Lower leg skin (tissue), 3 donors: ENCODE measurements around the gene CTNNAL1.

Experiments
- POLR2A ChIP-seq, 2 donors: fragments of 450-650 bp; IDR thresholded peaks; one replicate each; pipeline ENCODE4 v1.6.1; 2016 to 2017; ENCODE audit warnings: antibody characterized with exemption in 2 of 2, mild to moderate bottlenecking in 1 of 2, moderate library complexity in 1 of 2
- TF ChIP-seq, protein P1 (sequence below), 3 donors: fragments of 450-650 bp; IDR thresholded peaks; one replicate each; pipeline ENCODE4 v1.5.1; 2016; ENCODE audit warnings: antibody characterized with exemption in 3 of 3, mild to moderate bottlenecking in 3 of 3, moderate library complexity in 2 of 3

DNA sequence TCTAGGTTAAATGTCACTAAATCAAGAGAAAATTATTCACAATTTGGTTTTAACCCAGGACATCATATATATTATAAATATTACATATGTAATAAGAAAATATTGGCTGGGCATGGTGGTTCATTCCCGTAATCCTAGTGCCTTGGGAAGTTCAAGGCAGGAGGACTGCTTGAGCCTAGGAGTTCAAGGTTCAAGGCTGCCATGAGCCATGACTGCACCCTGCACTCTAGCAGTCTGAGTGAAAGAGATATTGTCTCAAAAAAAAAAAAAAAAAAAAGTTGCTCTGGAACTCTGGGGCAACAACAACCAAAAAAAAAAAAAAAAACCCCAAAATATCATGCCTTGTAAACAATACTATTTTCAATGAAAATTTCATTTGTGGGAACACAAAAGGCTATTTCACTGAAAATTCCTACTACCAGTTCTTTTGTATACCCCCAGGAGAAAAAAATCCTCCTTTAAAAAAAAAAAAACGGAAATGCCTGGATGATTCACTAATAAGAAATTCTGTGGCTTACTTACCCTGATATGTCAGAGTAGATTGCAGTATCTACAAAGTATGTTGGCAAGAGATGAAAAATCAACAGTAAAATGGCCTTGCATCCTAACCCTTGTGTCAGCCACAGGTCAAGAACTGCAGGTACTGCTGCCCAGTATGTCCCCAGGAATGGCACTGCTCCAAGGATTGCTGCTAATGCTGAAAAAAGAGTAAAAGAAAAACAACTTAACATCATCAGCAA lies 22.6 kb upstream of the CTNNAL1 start:
- TF ChIP-seq, protein P1, sequence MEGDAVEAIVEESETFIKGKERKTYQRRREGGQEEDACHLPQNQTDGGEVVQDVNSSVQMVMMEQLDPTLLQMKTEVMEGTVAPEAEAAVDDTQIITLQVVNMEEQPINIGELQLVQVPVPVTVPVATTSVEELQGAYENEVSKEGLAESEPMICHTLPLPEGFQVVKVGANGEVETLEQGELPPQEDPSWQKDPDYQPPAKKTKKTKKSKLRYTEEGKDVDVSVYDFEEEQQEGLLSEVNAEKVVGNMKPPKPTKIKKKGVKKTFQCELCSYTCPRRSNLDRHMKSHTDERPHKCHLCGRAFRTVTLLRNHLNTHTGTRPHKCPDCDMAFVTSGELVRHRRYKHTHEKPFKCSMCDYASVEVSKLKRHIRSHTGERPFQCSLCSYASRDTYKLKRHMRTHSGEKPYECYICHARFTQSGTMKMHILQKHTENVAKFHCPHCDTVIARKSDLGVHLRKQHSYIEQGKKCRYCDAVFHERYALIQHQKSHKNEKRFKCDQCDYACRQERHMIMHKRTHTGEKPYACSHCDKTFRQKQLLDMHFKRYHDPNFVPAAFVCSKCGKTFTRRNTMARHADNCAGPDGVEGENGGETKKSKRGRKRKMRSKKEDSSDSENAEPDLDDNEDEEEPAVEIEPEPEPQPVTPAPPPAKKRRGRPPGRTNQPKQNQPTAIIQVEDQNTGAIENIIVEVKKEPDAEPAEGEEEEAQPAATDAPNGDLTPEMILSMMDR (IDR thresholded peaks at IDR 0.05) = no peak
- TF ChIP-seq POLR2A (IDR thresholded peaks at IDR 0.05) = no peak
